Activated CD4-positive, alpha-beta T cell treated with anti-CD3 and anti-CD28 coated beads, Interleukin-2, amount 10 ng/mL, durations not matched to agents 7 days and 5 days (primary cell): ENCODE results near the gene SMTN. TPM values are rescaled to one million over a fixed set of nuclear protein-coding genes. Genes with fewer than 3 reads are reported as not detected.
A peak's percentile ranks its signal among the peaks of the same experiment; 100 is the strongest.
"Not testable (repeated sequence)": the region's sequence is repeated elsewhere in the genome, so short reads cannot be mapped to it uniquely, and the experiment has no call there.

Experiments
- CTCF ChIA-PET: fragments of 350-600 bp; sonication (Branson Sonifier 250); formaldehyde crosslinking; loops from one replicate; lab custom pipeline; 2021; ENCODE audit warnings: antibody characterized with exemption; lab: Charles Lee
- POLR2A ChIA-PET: fragments of 350-600 bp; sonication (Branson Sonifier 250); formaldehyde crosslinking; loops from one replicate; lab custom pipeline; 2021; ENCODE audit warnings: antibody characterized with exemption; lab: Charles Lee
- DNase-seq: peaks from one replicate; pipeline ENCODE4 v3.0.0-alpha.2; 2020
- H3K27ac Mint-ChIP-seq: one replicate; pipeline ENCODE4 v1.8.0; 2021; ENCODE audit warnings: mild to moderate bottlenecking, moderate library complexity, mixed read lengths
- H3K27me3 Mint-ChIP-seq: one replicate; pipeline ENCODE4 v1.8.0; 2021; ENCODE audit warnings: mixed read lengths
- H3K36me3 Mint-ChIP-seq: one replicate; pipeline ENCODE4 v1.8.0; 2021; ENCODE audit warnings: low read depth, mixed read lengths
- H3K4me1 Mint-ChIP-seq: one replicate; pipeline ENCODE4 v1.8.0; 2021; ENCODE audit warnings: mixed read lengths
- H3K4me3 Mint-ChIP-seq: one replicate; pipeline ENCODE4 v1.8.0; 2021; ENCODE audit warnings: mild to moderate bottlenecking, moderate library complexity, mixed read lengths
- H3K9me3 Mint-ChIP-seq: one replicate; pipeline ENCODE4 v1.8.0; 2021; ENCODE audit warnings: mixed read lengths
- total RNA-seq, 2 experiments: library from RNA; stranded (reverse); gene quantifications; one replicate each; pipeline ENCODE4 v1.2.3, GENCODE V29; 2021

SMTN gene
- total RNA-seq, 2 experiments from 2014 or later, result 46.1 to 51.6 TPM

GRCh38 chr22:31103899-31104694 lies 23.0 kb downstream of the SMTN start:
- Mint-ChIP-seq H3K4me3 (no peak overlapping the region), H3K9me3 (no peaks in the 10 kb centered on the region), H3K27ac (no peak overlapping the region), H3K36me3 (peaks cover 2% of the 10 kb centered on the region), H3K27me3 (no peaks in the 10 kb centered on the region), H3K4me1 (peaks cover 9% of the 10 kb centered on the region)
- ChIA-PET POLR2A (no interaction called here), CTCF (interaction anchor here (1.5 kb wide), 1 partner anchor 19 kb away, joined by 4 read pairs; no protein-coding TSS in a partner anchor)
- DNase-seq, result no peak

GRCh38 chr22:31104869-31105268 lies 23.8 kb downstream of the SMTN start:
- H3K27ac Mint-ChIP-seq, result no peak overlapping the region
- CTCF ChIA-PET, result interaction anchor here (1.5 kb wide), 1 partner anchor 20 kb away, joined by 4 read pairs; no protein-coding TSS in a partner anchor
- no peaks in the 10 kb centered on the region for H3K9me3 Mint-ChIP-seq
- POLR2A ChIA-PET, result no interaction called here
- peaks cover 9% of the 10 kb centered on the region for H3K4me1 Mint-ChIP-seq
- H3K36me3 Mint-ChIP-seq, result peaks cover 2% of the 10 kb centered on the region
- no peaks in the 10 kb centered on the region for H3K27me3 Mint-ChIP-seq
- H3K4me3 Mint-ChIP-seq, result no peak overlapping the region
- no peak for DNase-seq

- H3K9me3 Mint-ChIP-seq, result no peaks in the 10 kb centered on the region
- H3K27ac Mint-ChIP-seq, result no peak overlapping the region
- DNase-seq, result no peak
- POLR2A ChIA-PET, result no interaction called here
- peaks cover 2% of the 10 kb centered on the region for H3K36me3 Mint-ChIP-seq
- H3K4me3 Mint-ChIP-seq, result no peak overlapping the region
- peaks cover 9% of the 10 kb centered on the region for H3K4me1 Mint-ChIP-seq
- H3K27me3 Mint-ChIP-seq, result no peaks in the 10 kb centered on the region
- CTCF ChIA-PET, result interaction anchor here (1.5 kb wide), 1 partner anchor 20 kb away, joined by 4 read pairs; no protein-coding TSS in a partner anchor
These were observed 24.3 kb downstream of the SMTN start for GRCh38 chr22:31105282-31105929.

GRCh38 chr22:31106001-31106571 lies 25.0 kb downstream of the SMTN start:
- H3K9me3 Mint-ChIP-seq, result no peaks in the 10 kb centered on the region
- H3K27me3 Mint-ChIP-seq, result no peaks in the 10 kb centered on the region
- POLR2A ChIA-PET, result no interaction called here
- H3K4me3 Mint-ChIP-seq, result no peak overlapping the region
- H3K27ac Mint-ChIP-seq, result no peak overlapping the region
- H3K4me1 Mint-ChIP-seq, result peaks cover 9% of the 10 kb centered on the region
- peaks cover 2% of the 10 kb centered on the region for H3K36me3 Mint-ChIP-seq
- CTCF ChIA-PET, result interaction anchor here (1.5 to 1.7 kb wide), 2 partner anchors 11 to 21 kb away, joined by 4 to 6 read pairs; no protein-coding TSS in a partner anchor
- DNase-seq, result no peak

- H3K9me3 Mint-ChIP-seq, result no peaks in the 10 kb centered on the region
- no peaks in the 10 kb centered on the region for H3K27me3 Mint-ChIP-seq
- H3K4me3 Mint-ChIP-seq, result peak overlapping the region; percentile 77
- H3K36me3 Mint-ChIP-seq, result peaks cover 2% of the 10 kb centered on the region
- no peak for DNase-seq
- POLR2A ChIA-PET, result no interaction called here
- H3K4me1 Mint-ChIP-seq, result peaks cover 9% of the 10 kb centered on the region
- CTCF ChIA-PET, result interaction anchor here (0.7 to 1.7 kb wide), 3 partner anchors 11 to 24 kb away, joined by 4 to 6 read pairs (median 4); no protein-coding TSS in a partner anchor
- peak overlapping the region; percentile 65 for H3K27ac Mint-ChIP-seq
These were observed 25.6 kb downstream of the SMTN start for GRCh38 chr22:31106731-31107177.

GRCh38 chr22:31107178-31107893 lies 26.2 kb downstream of the SMTN start, which contains the start of gene SELENOM:
Gene SELENOM, minus strand, starts transcription at chr22:31107568. Its CDS starts 63 bp downstream, at chr22:31107505.
- Mint-ChIP-seq H3K36me3 (no peaks in the 10 kb centered on the region), H3K4me3 (peak within 1 kb of the TSS; percentile 77), H3K27me3 (no peaks in the 10 kb centered on the region), H3K9me3 (no peaks in the 10 kb centered on the region), H3K27ac (peak within 1 kb of the TSS; percentile 65), H3K4me1 (peaks cover 9% of the 10 kb centered on the region)
- ChIA-PET POLR2A (interaction anchor here (0.6 kb wide), 1 partner anchor 365 kb away, joined by 5 read pairs; no protein-coding TSS in a partner anchor), CTCF (interaction anchor here (0.5 to 2.2 kb wide), 16 partner anchors 8 to 364 kb away, joined by 3 to 10 read pairs (median 4); partner anchors contain the start of genes PATZ1 and SMTN)
- peak; percentile 87 for DNase-seq

GRCh38 chr22:31107894-31108218 lies 26.7 kb downstream of the SMTN start:
- H3K9me3 Mint-ChIP-seq, result no peaks in the 10 kb centered on the region
- ChIA-PET POLR2A (interaction anchor here (0.6 kb wide), 1 partner anchor 366 kb away, joined by 5 read pairs; no protein-coding TSS in a partner anchor), CTCF (interaction anchor here (1.2 to 2.2 kb wide), 9 partner anchors 9 to 364 kb away, joined by 3 to 10 read pairs (median 4); partner anchors contain the start of gene SMTN)
- no peaks in the 10 kb centered on the region for H3K36me3 Mint-ChIP-seq
- H3K27me3 Mint-ChIP-seq, result no peaks in the 10 kb centered on the region
- H3K4me3 Mint-ChIP-seq, result peak overlapping the region; percentile 77
- peak overlapping the region; percentile 63 for H3K27ac Mint-ChIP-seq
- DNase-seq, result no peak
- H3K4me1 Mint-ChIP-seq, result peaks cover 9% of the 10 kb centered on the region

- CTCF ChIA-PET, result interaction anchor here (0.6 kb wide), 1 partner anchor 205 kb away, joined by 4 read pairs; no protein-coding TSS in a partner anchor
- POLR2A ChIA-PET, H3K27ac Mint-ChIP-seq, H3K36me3 Mint-ChIP-seq, H3K4me1 Mint-ChIP-seq, H3K9me3 Mint-ChIP-seq, DNase-seq, H3K27me3 Mint-ChIP-seq, H3K4me3 Mint-ChIP-seq: not testable (repeated sequence)
These were observed 31.5 kb downstream of the SMTN start for GRCh38 chr22:31112547-31113091.

GRCh38 chr22:31118046-31118820 lies 37.1 kb downstream of the SMTN start:
- Mint-ChIP-seq H3K36me3 (no peaks in the 10 kb centered on the region), H3K4me1 (no peaks in the 10 kb centered on the region), H3K27me3 (no peaks in the 10 kb centered on the region), H3K9me3 (no peaks in the 10 kb centered on the region), H3K27ac (no peak overlapping the region), H3K4me3 (no peak overlapping the region)
- DNase-seq, result no peak
- ChIA-PET CTCF (interaction anchor here (1.7 kb wide), 1 partner anchor 10 kb away, joined by 5 read pairs; the partner anchor contains the start of gene SELENOM), POLR2A (no interaction called here)

- Mint-ChIP-seq H3K27me3 (no peaks in the 10 kb centered on the region), H3K27ac (no peak overlapping the region), H3K4me3 (no peak overlapping the region), H3K4me1 (no peaks in the 10 kb centered on the region), H3K36me3 (no peaks in the 10 kb centered on the region), H3K9me3 (no peaks in the 10 kb centered on the region)
- POLR2A ChIA-PET, result no interaction called here
- DNase-seq, result no peak
- CTCF ChIA-PET, result no interaction called here
These were observed 38.1 kb downstream of the SMTN start for GRCh38 chr22:31119026-31119717.

- Mint-ChIP-seq H3K4me3 (no peak overlapping the region), H3K9me3 (no peaks in the 10 kb centered on the region), H3K36me3 (no peaks in the 10 kb centered on the region), H3K27me3 (no peaks in the 10 kb centered on the region), H3K27ac (no peak overlapping the region), H3K4me1 (no peaks in the 10 kb centered on the region)
- CTCF ChIA-PET, result no interaction called here
- no peak for DNase-seq
- POLR2A ChIA-PET, result no interaction called here
These were observed 39.1 kb downstream of the SMTN start for GRCh38 chr22:31120230-31120629.
